AG04449 (cell line): Measurements from ENCODE around the gene LCTL.
"Not testable (repeated sequence)": the region's sequence is repeated elsewhere in the genome, so short reads cannot be mapped to it uniquely, and the experiment has no call there.

ENCODE experiments used
- CTCF ChIA-PET: fragments of 350-600 bp; formaldehyde crosslinking; extraction: SDS; loops from one replicate; lab custom pipeline; 2021; ENCODE audit warnings: antibody characterized with exemption; lab: Yijun Ruan, JAX
- POLR2A ChIA-PET: fragments of 400-600, 350-600 bp; formaldehyde crosslinking; extraction: SDS; loops from one replicate; lab custom pipeline; 2020; ENCODE audit warnings: antibody characterized with exemption, inconsistent platforms; lab: Yijun Ruan, JAX
- DNase-seq: peaks from one replicate; pipeline ENCODE4 v3.0.0-alpha.2; 2010; ENCODE audit warnings: low read depth, low spot score
- H3K4me3 ChIP-seq: 2 replicates; pipeline ENCODE4 v1.5.1; 2011; ENCODE audit warnings: low read depth, mild to moderate bottlenecking, control low read depth, low read length
- CTCF ChIP-seq: IDR thresholded peaks from one replicate; pipeline ENCODE4 v1.5.1; 2011; ENCODE audit warnings: mild to moderate bottlenecking, moderate library complexity, low read length, control low read depth, inconsistent platforms; ENCODE audit not compliant: insufficient read depth; ENCODE audit errors: missing control alignments

Gene LCTL

GRCh38 chr15:66593219-66593780, 27.5 kb upstream of the LCTL start:
- H3K4me3 ChIP-seq: no peak overlapping the region
- ChIA-PET CTCF (interaction anchor here (1.0 to 1.2 kb wide), 5 partner anchors 10 to 27 kb away, joined by 3 to 4 read pairs (median 3); partner anchors contain the start of gene LCTL), POLR2A (no interaction called here)
- DNase-seq: no peak
- no peak for TF ChIP-seq CTCF

GRCh38 chr15:66592505-66593218, 26.9 kb upstream of the LCTL start:
- no peak for TF ChIP-seq CTCF
- POLR2A ChIA-PET: no interaction called here
- H3K4me3 ChIP-seq: no peak overlapping the region
- CTCF ChIA-PET: interaction anchor here (1.0 to 2.2 kb wide), 7 partner anchors 12 to 259 kb away, joined by 3 to 5 read pairs (median 4); partner anchors contain the start of gene LCTL
- DNase-seq: no peak

GRCh38 chr15:66591322-66591862, 25.6 kb upstream of the LCTL start:
- POLR2A ChIA-PET: no interaction called here
- DNase-seq: no peak
- no peak overlapping the region for H3K4me3 ChIP-seq
- CTCF ChIA-PET: interaction anchor here (1.1 to 2.2 kb wide), 4 partner anchors 14 to 260 kb away, joined by 3 to 5 read pairs (median 4); no protein-coding TSS in a partner anchor
- no peak for TF ChIP-seq CTCF

- ChIA-PET CTCF (interaction anchor here (1.1 to 2.2 kb wide), 5 partner anchors 9 to 272 kb away, joined by 3 to 5 read pairs (median 4); no protein-coding TSS in a partner anchor), POLR2A (no interaction called here)
- no peak for DNase-seq
- no peak overlapping the region for H3K4me3 ChIP-seq
- TF ChIP-seq CTCF: no peak
Measured at GRCh38 chr15:66590435-66590834, 24.6 kb upstream of the LCTL start.

GRCh38 chr15:66589429-66589828, 23.6 kb upstream of the LCTL start:
- DNase-seq, H3K4me3 ChIP-seq, POLR2A ChIA-PET: not testable (repeated sequence)
- CTCF ChIA-PET: interaction anchor here (0.8 to 1.4 kb wide), 4 partner anchors 9 to 22 kb away, joined by 3 to 4 read pairs (median 3); no protein-coding TSS in a partner anchor

GRCh38 chr15:66588971-66589370, 23.2 kb upstream of the LCTL start:
- ChIA-PET CTCF (interaction anchor here (0.8 to 1.0 kb wide), 3 partner anchors 10 to 22 kb away, joined by 3 read pairs; no protein-coding TSS in a partner anchor), POLR2A (no interaction called here)
- no peak for DNase-seq
- TF ChIP-seq CTCF: no peak
- H3K4me3 ChIP-seq: no peak overlapping the region
